ENCODE data around the gene CTPS2.
"Not testable (repeated sequence)": the region's sequence is repeated elsewhere in the genome, so short reads cannot be mapped to it uniquely, and the experiment has no call there.

CTPS2 gene

GRCh38 chrX:16585486-16586376 lies 126.7 kb downstream of the CTPS2 start:
- Mint-ChIP-seq H3K4me1 (peaks cover 19% of the 10 kb centered on the region), H3K27ac (peak overlapping the region; percentile 90), H3K27me3 (ENCODE audit: low read depth, poor library complexity) (peaks cover 4% of the 10 kb centered on the region), H3K4me3 (no peak overlapping the region), H3K9me3 (peaks cover 52% of the 10 kb centered on the region), H3K36me3 (ENCODE audit: low read depth) (peaks cover 97% of the 10 kb centered on the region)
- TF ChIP-seq CTCF (IDR thresholded peaks at IDR 0.05): no peak
- no peak for DNase-seq

- not testable (repeated sequence) for DNase-seq
- peak overlapping the region; percentile 87 for H3K27ac Mint-ChIP-seq
- peaks cover 73% of the 10 kb centered on the region for H3K9me3 Mint-ChIP-seq
These were observed 132.3 kb downstream of the CTPS2 start for GRCh38 chrX:16580004-16580797.

GRCh38 chrX:16579517-16579916 lies 133.0 kb downstream of the CTPS2 start:
- Mint-ChIP-seq H3K9me3 (peaks cover 66% of the 10 kb centered on the region), H3K27ac (peak overlapping the region; percentile 87), H3K36me3 (ENCODE audit: low read depth) (peaks cover 72% of the 10 kb centered on the region), H3K4me3 (peak overlapping the region; percentile 58), H3K4me1 (peaks cover 31% of the 10 kb centered on the region), H3K27me3 (ENCODE audit: low read depth, poor library complexity) (no peaks in the 10 kb centered on the region)
- no peak for TF ChIP-seq CTCF (IDR thresholded peaks at IDR 0.05)
- no peak for DNase-seq

More at GRCh38 chrX:16580004-16580797, 132.3 kb downstream of the CTPS2 start:
- Mint-ChIP-seq H3K4me1 (peaks cover 32% of the 10 kb centered on the region), H3K36me3 (ENCODE audit: low read depth) (peaks cover 72% of the 10 kb centered on the region), H3K4me3 (peak overlapping the region; percentile 58)
- H3K27me3 Mint-ChIP-seq (ENCODE audit: low read depth, poor library complexity): not testable (repeated sequence)

- Mint-ChIP-seq H3K4me1 (peaks cover 31% of the 10 kb centered on the region), H3K27ac (peak overlapping the region; percentile 85), H3K4me3 (no peak overlapping the region)
These were observed 134.3 kb downstream of the CTPS2 start for GRCh38 chrX:16578218-16578617.

GRCh38 chrX:16577483-16578029 lies 134.9 kb downstream of the CTPS2 start:
- Mint-ChIP-seq H3K4me3 (no peak overlapping the region), H3K27me3 (ENCODE audit: low read depth, poor library complexity) (no peaks in the 10 kb centered on the region), H3K4me1 (peaks cover 31% of the 10 kb centered on the region), H3K9me3 (peaks cover 50% of the 10 kb centered on the region), H3K36me3 (ENCODE audit: low read depth) (peaks cover 64% of the 10 kb centered on the region), H3K27ac (peak overlapping the region; percentile 85)
- TF ChIP-seq CTCF (IDR thresholded peaks at IDR 0.05): no peak
- DNase-seq: no peak

More at GRCh38 chrX:16578218-16578617, 134.3 kb downstream of the CTPS2 start:
- H3K9me3 Mint-ChIP-seq: peaks cover 57% of the 10 kb centered on the region
- no peak for DNase-seq
- no peaks in the 10 kb centered on the region for H3K27me3 Mint-ChIP-seq (ENCODE audit: low read depth, poor library complexity)
- H3K36me3 Mint-ChIP-seq (ENCODE audit: low read depth): peaks cover 70% of the 10 kb centered on the region
- no peak for TF ChIP-seq CTCF (IDR thresholded peaks at IDR 0.05)

- H3K27ac Mint-ChIP-seq; H3K27me3 Mint-ChIP-seq (ENCODE audit: low read depth, poor library complexity); DNase-seq; H3K4me3 Mint-ChIP-seq: not testable (repeated sequence)
- Mint-ChIP-seq H3K36me3 (ENCODE audit: low read depth) (peaks cover 58% of the 10 kb centered on the region), H3K4me1 (peaks cover 29% of the 10 kb centered on the region), H3K9me3 (peaks cover 38% of the 10 kb centered on the region)
These were observed 137.1 kb downstream of the CTPS2 start for GRCh38 chrX:16575388-16575787.

All from nephron progenitor cell (in vitro differentiated cells).